Measurements from ENCODE around the gene OPCML. TPM values are rescaled to one million over a fixed set of nuclear protein-coding genes. Genes with fewer than 3 reads are reported as not detected.

The OPCML gene
- total RNA-seq, 2 donors from 2014 or later = 0.34 TPM; not detected in 1

GRCh38 chr11:133522344-133522743 lies 10.0 kb downstream of the OPCML start:
- no peak for DNase-seq (ENCODE audit: low spot score)
- no peaks in the 10 kb centered on the region for H3K4me1 ChIP-seq (replicated peaks)
- H3K4me3 ChIP-seq = no peak overlapping the region
- H3K36me3 ChIP-seq = no peaks in the 10 kb centered on the region
- H3K27me3 ChIP-seq (replicated peaks; ENCODE audit: insufficient read depth) = peaks cover 3% of the 10 kb centered on the region
- no peak for TF ChIP-seq POLR2A (IDR thresholded peaks at IDR 0.05)
- no peak for TF ChIP-seq POLR2AphosphoS5 (IDR thresholded peaks at IDR 0.05)
- no peak for TF ChIP-seq CTCF (IDR thresholded peaks at IDR 0.05)
- intact Hi-C loops (cut with DNase I) = no loop called here
- no peaks in the 10 kb centered on the region for H3K9me3 ChIP-seq
- no peak overlapping the region for H3K27ac ChIP-seq
- WGBS = 88% methylated on average over 6 of the region's 6 CpGs

GRCh38 chr11:133521502-133521901 lies 10.8 kb downstream of the OPCML start:
- intact Hi-C loops (cut with DNase I) = no loop called here
- no peak overlapping the region for H3K4me3 ChIP-seq
- no peaks in the 10 kb centered on the region for H3K9me3 ChIP-seq
- 88% methylated on average over 2 of the region's 2 CpGs for WGBS
- H3K4me1 ChIP-seq (replicated peaks) = no peaks in the 10 kb centered on the region
- DNase-seq (ENCODE audit: low spot score) = no peak
- H3K36me3 ChIP-seq = no peaks in the 10 kb centered on the region
- TF ChIP-seq POLR2A (IDR thresholded peaks at IDR 0.05) (no peak), CTCF (IDR thresholded peaks at IDR 0.05) (no peak), POLR2AphosphoS5 (IDR thresholded peaks at IDR 0.05) (no peak)
- no peaks in the 10 kb centered on the region for H3K27me3 ChIP-seq (replicated peaks; ENCODE audit: insufficient read depth)
- H3K27ac ChIP-seq = no peak overlapping the region

GRCh38 chr11:133520707-133521106 lies 11.6 kb downstream of the OPCML start:
- intact Hi-C loops (cut with DNase I) = no loop called here
- Histone ChIP-seq H3K9me3 (no peaks in the 10 kb centered on the region), H3K4me3 (no peak overlapping the region), H3K27me3 (replicated peaks; ENCODE audit: insufficient read depth) (no peaks in the 10 kb centered on the region), H3K4me1 (replicated peaks) (no peaks in the 10 kb centered on the region), H3K27ac (no peak overlapping the region), H3K36me3 (no peaks in the 10 kb centered on the region)
- no peak for DNase-seq (ENCODE audit: low spot score)
- WGBS = 73% methylated on average over 7 of the region's 7 CpGs
- no peak for TF ChIP-seq POLR2AphosphoS5 (IDR thresholded peaks at IDR 0.05)
- TF ChIP-seq CTCF (IDR thresholded peaks at IDR 0.05) = no peak
- no peak for TF ChIP-seq POLR2A (IDR thresholded peaks at IDR 0.05)

GRCh38 chr11:133519560-133519959 lies 12.7 kb downstream of the OPCML start:
- TF ChIP-seq POLR2A (IDR thresholded peaks at IDR 0.05) = no peak
- no peak for TF ChIP-seq CTCF (IDR thresholded peaks at IDR 0.05)
- TF ChIP-seq POLR2AphosphoS5 (IDR thresholded peaks at IDR 0.05) = no peak
- WGBS = 57% methylated on average over 3 of the region's 3 CpGs

GRCh38 chr11:133518702-133519264 lies 13.5 kb downstream of the OPCML start:
- Histone ChIP-seq H3K27me3 (replicated peaks; ENCODE audit: insufficient read depth) (no peaks in the 10 kb centered on the region), H3K4me3 (no peak overlapping the region), H3K4me1 (replicated peaks) (no peaks in the 10 kb centered on the region), H3K27ac (no peak overlapping the region), H3K9me3 (no peaks in the 10 kb centered on the region), H3K36me3 (no peaks in the 10 kb centered on the region)
- TF ChIP-seq POLR2A (IDR thresholded peaks at IDR 0.05) (no peak), CTCF (IDR thresholded peaks at IDR 0.05) (no peak), POLR2AphosphoS5 (IDR thresholded peaks at IDR 0.05) (no peak)
- no peak for DNase-seq (ENCODE audit: low spot score)
- WGBS = 73% methylated on average over 7 of the region's 7 CpGs
- intact Hi-C loops (cut with DNase I) = no loop called here

More at GRCh38 chr11:133519560-133519959, 12.7 kb downstream of the OPCML start:
- intact Hi-C loops (cut with DNase I) = no loop called here
- Histone ChIP-seq H3K4me3 (no peak overlapping the region), H3K9me3 (no peaks in the 10 kb centered on the region), H3K4me1 (replicated peaks) (no peaks in the 10 kb centered on the region), H3K36me3 (no peaks in the 10 kb centered on the region), H3K27me3 (replicated peaks; ENCODE audit: insufficient read depth) (no peaks in the 10 kb centered on the region), H3K27ac (no peak overlapping the region)
- DNase-seq (ENCODE audit: low spot score) = no peak

Data from prostate gland (tissue), 2 donors.